ENCODE results near the gene SMURF2.

SMURF2 gene

DNA sequence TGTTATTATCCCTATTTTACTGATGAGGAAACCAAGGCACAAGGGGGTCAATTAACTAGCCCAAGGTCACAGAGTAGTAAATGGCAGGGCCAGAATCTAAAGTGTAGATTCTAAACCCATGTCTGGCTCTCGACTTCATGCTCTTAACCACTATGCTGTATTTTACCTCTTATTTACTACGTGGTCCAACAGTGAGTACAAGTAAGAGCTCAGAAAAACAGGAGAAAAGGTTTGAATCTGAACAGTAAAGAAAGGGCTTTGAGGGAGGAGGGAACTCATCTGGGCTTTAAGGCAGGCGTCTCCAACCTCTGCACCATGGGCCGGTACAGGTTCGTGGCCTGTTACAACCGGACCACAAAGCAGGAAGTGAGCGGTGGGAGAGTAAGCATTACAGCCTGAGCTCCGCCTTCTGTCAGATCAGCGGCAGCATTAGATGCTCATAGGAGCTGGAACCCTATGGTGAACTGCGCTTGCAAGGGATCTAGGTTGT, 62.9 kb downstream of the SMURF2 start:
- no peak for TF ChIP-seq CREB1 (IDR thresholded peaks at IDR 0.05; ENCODE audit: low read depth)
- TF ChIP-seq YY1 (IDR thresholded peaks at IDR 0.05; ENCODE audit: low read depth), result no peak
- TF ChIP-seq RAD21 (IDR thresholded peaks at IDR 0.05; ENCODE audit: low read depth), result no peak
- no peak for TF ChIP-seq ZBTB7A (IDR thresholded peaks at IDR 0.05; ENCODE audit: low read depth)
- TF ChIP-seq FOXM1 (IDR thresholded peaks at IDR 0.05; ENCODE audit: borderline replicate concordance, low read depth), result no peak
- TF ChIP-seq, protein P1, sequence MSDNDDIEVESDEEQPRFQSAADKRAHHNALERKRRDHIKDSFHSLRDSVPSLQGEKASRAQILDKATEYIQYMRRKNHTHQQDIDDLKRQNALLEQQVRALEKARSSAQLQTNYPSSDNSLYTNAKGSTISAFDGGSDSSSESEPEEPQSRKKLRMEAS (IDR thresholded peaks at IDR 0.05), result no peak
- TF ChIP-seq CEBPB (IDR thresholded peaks at IDR 0.05), result no peak
- TF ChIP-seq TEAD4 (IDR thresholded peaks at IDR 0.05), result no peak
- TF ChIP-seq TCF12 (IDR thresholded peaks at IDR 0.05; ENCODE audit: low read depth), result no peak
- TF ChIP-seq EP300 (IDR thresholded peaks at IDR 0.05; ENCODE audit: borderline replicate concordance), result no peak
- no peak for TF ChIP-seq EGR1 (IDR thresholded peaks at IDR 0.05)
- TF ChIP-seq TAF1 (IDR thresholded peaks at IDR 0.05; ENCODE audit: low read depth), result no peak
- TF ChIP-seq, protein P2, sequence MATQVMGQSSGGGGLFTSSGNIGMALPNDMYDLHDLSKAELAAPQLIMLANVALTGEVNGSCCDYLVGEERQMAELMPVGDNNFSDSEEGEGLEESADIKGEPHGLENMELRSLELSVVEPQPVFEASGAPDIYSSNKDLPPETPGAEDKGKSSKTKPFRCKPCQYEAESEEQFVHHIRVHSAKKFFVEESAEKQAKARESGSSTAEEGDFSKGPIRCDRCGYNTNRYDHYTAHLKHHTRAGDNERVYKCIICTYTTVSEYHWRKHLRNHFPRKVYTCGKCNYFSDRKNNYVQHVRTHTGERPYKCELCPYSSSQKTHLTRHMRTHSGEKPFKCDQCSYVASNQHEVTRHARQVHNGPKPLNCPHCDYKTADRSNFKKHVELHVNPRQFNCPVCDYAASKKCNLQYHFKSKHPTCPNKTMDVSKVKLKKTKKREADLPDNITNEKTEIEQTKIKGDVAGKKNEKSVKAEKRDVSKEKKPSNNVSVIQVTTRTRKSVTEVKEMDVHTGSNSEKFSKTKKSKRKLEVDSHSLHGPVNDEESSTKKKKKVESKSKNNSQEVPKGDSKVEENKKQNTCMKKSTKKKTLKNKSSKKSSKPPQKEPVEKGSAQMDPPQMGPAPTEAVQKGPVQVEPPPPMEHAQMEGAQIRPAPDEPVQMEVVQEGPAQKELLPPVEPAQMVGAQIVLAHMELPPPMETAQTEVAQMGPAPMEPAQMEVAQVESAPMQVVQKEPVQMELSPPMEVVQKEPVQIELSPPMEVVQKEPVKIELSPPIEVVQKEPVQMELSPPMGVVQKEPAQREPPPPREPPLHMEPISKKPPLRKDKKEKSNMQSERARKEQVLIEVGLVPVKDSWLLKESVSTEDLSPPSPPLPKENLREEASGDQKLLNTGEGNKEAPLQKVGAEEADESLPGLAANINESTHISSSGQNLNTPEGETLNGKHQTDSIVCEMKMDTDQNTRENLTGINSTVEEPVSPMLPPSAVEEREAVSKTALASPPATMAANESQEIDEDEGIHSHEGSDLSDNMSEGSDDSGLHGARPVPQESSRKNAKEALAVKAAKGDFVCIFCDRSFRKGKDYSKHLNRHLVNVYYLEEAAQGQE (IDR thresholded peaks at IDR 0.05; ENCODE audit: low read depth), result no peak
- no peak for TF ChIP-seq NFIC (IDR thresholded peaks at IDR 0.05)

DNA sequence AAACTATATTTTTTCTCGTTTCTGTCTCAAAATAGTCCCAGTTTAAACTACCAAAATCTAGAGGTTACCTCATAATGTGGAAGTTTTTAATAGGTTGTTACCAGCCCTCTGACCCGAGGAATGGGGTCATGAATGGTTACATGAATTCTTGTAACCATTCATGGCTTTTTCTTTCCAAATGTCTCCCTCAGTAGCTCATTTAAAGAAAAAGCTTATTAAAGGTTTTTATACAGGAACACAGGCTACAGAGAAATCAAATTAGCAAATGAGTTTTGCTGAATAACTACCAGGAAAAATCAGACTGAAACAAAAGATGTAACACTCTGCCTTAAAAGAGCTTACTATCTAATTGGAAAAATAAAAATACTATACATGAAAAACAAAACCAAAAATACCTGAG, 63.4 kb downstream of the SMURF2 start:
- TF ChIP-seq CEBPB (IDR thresholded peaks at IDR 0.05) (no peak), TAF1 (IDR thresholded peaks at IDR 0.05; ENCODE audit: low read depth) (no peak), ZBTB7A (IDR thresholded peaks at IDR 0.05; ENCODE audit: low read depth) (no peak), RAD21 (IDR thresholded peaks at IDR 0.05; ENCODE audit: low read depth) (no peak), FOXM1 (IDR thresholded peaks at IDR 0.05; ENCODE audit: borderline replicate concordance, low read depth) (no peak), YY1 (IDR thresholded peaks at IDR 0.05; ENCODE audit: low read depth) (no peak), TCF12 (IDR thresholded peaks at IDR 0.05; ENCODE audit: low read depth) (no peak), TEAD4 (IDR thresholded peaks at IDR 0.05) (no peak), CREB1 (IDR thresholded peaks at IDR 0.05; ENCODE audit: low read depth) (no peak)
- TF ChIP-seq, protein P1 (IDR thresholded peaks at IDR 0.05), result no peak

DNA sequence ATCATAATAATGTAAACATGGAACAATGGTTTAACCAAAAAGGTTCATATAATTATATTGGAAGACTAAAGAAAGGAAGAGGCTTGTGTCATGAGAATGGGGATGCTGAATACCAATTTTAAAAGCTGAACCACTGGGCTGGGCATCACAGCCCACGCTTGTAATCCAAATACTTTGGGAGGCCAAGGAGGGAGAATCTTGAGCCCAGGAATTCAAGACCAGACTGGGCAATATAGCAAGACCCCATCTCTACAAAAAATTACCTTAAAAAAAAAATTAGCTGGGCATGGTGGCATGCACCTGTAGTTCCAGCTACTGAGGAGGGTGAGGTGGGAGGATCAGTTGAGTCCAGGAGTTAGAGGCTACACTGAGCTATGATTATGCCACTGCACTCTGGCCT, 65.1 kb downstream of the SMURF2 start:
- no peak for TF ChIP-seq NFIC (IDR thresholded peaks at IDR 0.05)
- TF ChIP-seq TCF12 (IDR thresholded peaks at IDR 0.05; ENCODE audit: low read depth), result no peak
- no peak for TF ChIP-seq CREB1 (IDR thresholded peaks at IDR 0.05; ENCODE audit: low read depth)
- TF ChIP-seq, protein P1 (IDR thresholded peaks at IDR 0.05), result no peak
- TF ChIP-seq YY1 (IDR thresholded peaks at IDR 0.05; ENCODE audit: low read depth), result no peak
- TF ChIP-seq, protein P3, sequence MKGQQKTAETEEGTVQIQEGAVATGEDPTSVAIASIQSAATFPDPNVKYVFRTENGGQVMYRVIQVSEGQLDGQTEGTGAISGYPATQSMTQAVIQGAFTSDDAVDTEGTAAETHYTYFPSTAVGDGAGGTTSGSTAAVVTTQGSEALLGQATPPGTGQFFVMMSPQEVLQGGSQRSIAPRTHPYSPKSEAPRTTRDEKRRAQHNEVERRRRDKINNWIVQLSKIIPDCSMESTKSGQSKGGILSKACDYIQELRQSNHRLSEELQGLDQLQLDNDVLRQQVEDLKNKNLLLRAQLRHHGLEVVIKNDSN (IDR thresholded peaks at IDR 0.05), result no peak
- TF ChIP-seq FOXM1 (IDR thresholded peaks at IDR 0.05; ENCODE audit: borderline replicate concordance, low read depth), result no peak
- no peak for TF ChIP-seq RAD21 (IDR thresholded peaks at IDR 0.05; ENCODE audit: low read depth)
- TF ChIP-seq EGR1 (IDR thresholded peaks at IDR 0.05), result no peak
- no peak for TF ChIP-seq ZBTB7A (IDR thresholded peaks at IDR 0.05; ENCODE audit: low read depth)
- no peak for TF ChIP-seq EP300 (IDR thresholded peaks at IDR 0.05; ENCODE audit: borderline replicate concordance)
- TF ChIP-seq TEAD4 (IDR thresholded peaks at IDR 0.05), result no peak
- TF ChIP-seq CEBPB (IDR thresholded peaks at IDR 0.05), result no peak
- TF ChIP-seq, protein P2 (IDR thresholded peaks at IDR 0.05; ENCODE audit: low read depth), result no peak
- TF ChIP-seq TAF1 (IDR thresholded peaks at IDR 0.05; ENCODE audit: low read depth), result no peak

DNA sequence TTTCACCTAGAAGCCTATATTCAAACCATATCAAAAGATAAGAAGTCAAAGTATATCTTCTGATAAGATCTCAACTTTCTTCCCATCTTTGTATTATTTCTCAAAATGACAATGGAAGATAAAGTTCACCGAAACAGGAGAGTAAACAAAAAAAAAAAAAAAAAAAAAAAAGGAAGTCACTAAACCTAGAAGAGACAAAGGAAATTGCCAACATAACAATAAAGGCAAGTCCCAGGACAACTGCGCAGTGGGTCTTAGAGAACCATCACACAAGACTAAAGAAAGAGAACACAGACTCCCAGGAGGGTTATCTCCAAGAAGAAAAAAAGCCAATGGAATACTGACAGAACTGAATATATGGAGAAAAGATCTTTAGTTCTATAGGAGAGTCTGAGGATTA, 65.7 kb downstream of the SMURF2 start:
- TF ChIP-seq EP300 (IDR thresholded peaks at IDR 0.05; ENCODE audit: borderline replicate concordance), result no peak
- TF ChIP-seq CEBPB (IDR thresholded peaks at IDR 0.05), result no peak
- TF ChIP-seq, protein P2 (IDR thresholded peaks at IDR 0.05; ENCODE audit: low read depth), result no peak
- TF ChIP-seq NFIC (IDR thresholded peaks at IDR 0.05), result no peak
- no peak for TF ChIP-seq FOXM1 (IDR thresholded peaks at IDR 0.05; ENCODE audit: borderline replicate concordance, low read depth)
- no peak for TF ChIP-seq TAF1 (IDR thresholded peaks at IDR 0.05; ENCODE audit: low read depth)
- no peak for TF ChIP-seq TCF12 (IDR thresholded peaks at IDR 0.05; ENCODE audit: low read depth)
- TF ChIP-seq, protein P3 (IDR thresholded peaks at IDR 0.05), result no peak
- TF ChIP-seq CREB1 (IDR thresholded peaks at IDR 0.05; ENCODE audit: low read depth), result no peak
- TF ChIP-seq, protein P1 (IDR thresholded peaks at IDR 0.05), result no peak
- no peak for TF ChIP-seq TEAD4 (IDR thresholded peaks at IDR 0.05)
- TF ChIP-seq EGR1 (IDR thresholded peaks at IDR 0.05), result no peak
- TF ChIP-seq RAD21 (IDR thresholded peaks at IDR 0.05; ENCODE audit: low read depth), result no peak
